A549 (cell line): Measurements from ENCODE around the gene ENGASE. TPM values are rescaled to one million over a fixed set of nuclear protein-coding genes. Genes with fewer than 3 reads are reported as not detected.

Experiments used
- ATAC-seq, 2 experiments: fragments of 200-7000 bp in 1 of 2; fragments of >200 bp in 1 of 2; cut with Nextera tagmentation in 1 of 2; cut with Tn5 transposase in 1 of 2; 3 replicates each; pipeline versions ENCODE4 v1.8.0 to v1.9.1; 2018 to 2020; ENCODE audit warnings: mild to moderate bottlenecking in 1 of 2, moderate library complexity in 1 of 2
- CTCF ChIA-PET: fragments of 300-600 bp; sonication (Branson Sonifier 250); formaldehyde crosslinking; extraction: SDS; loops from one replicate; lab custom pipeline; 2021; ENCODE audit warnings: antibody characterized with exemption, inconsistent platforms; lab: Yijun Ruan, JAX
- POLR2A ChIA-PET: fragments of 350-600 bp; formaldehyde crosslinking; extraction: SDS; loops from one replicate; lab custom pipeline; 2021; ENCODE audit warnings: antibody characterized with exemption, inconsistent platforms; lab: Yijun Ruan, JAX
- DNase-seq, 2 experiments: peaks; one replicate each; pipeline versions ENCODE4 v3.0.0 to v3.0.0-alpha.2; 2011 to 2016; ENCODE audit warnings: low read depth in 1 of 2, low spot score in 1 of 2
- FAIRE-seq: peaks from 2 replicates; lab custom pipeline; 2011; peaks lifted over from hg19 to GRCh38; lab: Jason Lieb, UNC
- H3K27ac ChIP-seq, 2 experiments: fragments of >200 bp; sonication (Bioruptor Twin); formaldehyde crosslinking; 3 replicates each; pipeline ENCODE4 v1.5.1; 2016 to 2017
- H3K4me1 ChIP-seq: fragments of >200 bp; sonication (Bioruptor Twin); formaldehyde crosslinking; 3 replicates; pipeline ENCODE4 v1.6.1; 2016
- H3K4me2 ChIP-seq: fragments of >200 bp; sonication (Bioruptor Twin); formaldehyde crosslinking; 3 replicates; pipeline ENCODE4 v1.6.1; 2016
- H3K4me3 ChIP-seq: fragments of >200 bp; sonication (Bioruptor Twin); formaldehyde crosslinking; 3 replicates; pipeline ENCODE4 v1.5.1; 2016
- H3K9me3 ChIP-seq: fragments of >200 bp; sonication (Bioruptor Twin); formaldehyde crosslinking; 3 replicates; pipeline ENCODE4 v1.6.1; 2016
- ATOH8 ChIP-seq: fragments of 250-450 bp; sonication (Bioruptor Pico); IDR thresholded peaks from 2 replicates; pipeline ENCODE4 v1.5.0; 2020; ENCODE audit warnings: low read depth, mild to moderate bottlenecking, moderate library complexity
- BHLHE40 ChIP-seq: IDR thresholded peaks from 2 replicates; pipeline ENCODE4 v1.6.1; 2012; ENCODE audit warnings: low read depth, low read length, inconsistent platforms
- CTCF ChIP-seq: fragments of >200 bp; sonication (Bioruptor Twin); formaldehyde crosslinking; IDR thresholded peaks from 3 replicates; pipeline ENCODE4 v1.5.1; 2016
- E2F6 ChIP-seq: IDR thresholded peaks from 2 replicates; pipeline ENCODE4 v1.6.1; 2012; ENCODE audit warnings: low read depth, borderline replicate concordance
- EHF ChIP-seq: fragments of 250-450 bp; sonication (Bioruptor Pico); IDR thresholded peaks from 2 replicates; pipeline ENCODE4 v1.5.0; 2020; ENCODE audit warnings: mild to moderate bottlenecking
- ESRRA ChIP-seq: fragments of 150-350 bp; IDR thresholded peaks from 2 replicates; pipeline ENCODE4 v1.6.1; 2014; ENCODE audit warnings: mild to moderate bottlenecking, low read length, borderline replicate concordance
- FOSB ChIP-seq: fragments of 250-450 bp; sonication (Bioruptor Pico); IDR thresholded peaks from 2 replicates; pipeline ENCODE4 v1.5.0; 2020; ENCODE audit warnings: mild to moderate bottlenecking, moderate library complexity
- GATA3 ChIP-seq: IDR thresholded peaks from 2 replicates; pipeline ENCODE4 v1.6.1; 2012; ENCODE audit warnings: borderline replicate concordance
- HEYL ChIP-seq: fragments of 250-450 bp; sonication (Bioruptor Pico); IDR thresholded peaks from 2 replicates; pipeline ENCODE4 v1.8.0; 2021; ENCODE audit warnings: mild to moderate bottlenecking, moderate library complexity
- HOXB13 ChIP-seq: fragments of 250-450 bp; sonication (Bioruptor Pico); IDR thresholded peaks from 2 replicates; pipeline ENCODE4 v1.5.0; 2020; ENCODE audit warnings: low read depth, mild to moderate bottlenecking, moderate library complexity
- KDM1A ChIP-seq: fragments of 200-600 bp; sonication (generic); IDR thresholded peaks from 2 replicates; pipeline ENCODE4 v1.6.1; 2016; ENCODE audit warnings: low read depth, mild to moderate bottlenecking
- KDM5A ChIP-seq: fragments of 200-600 bp; sonication (generic); IDR thresholded peaks from 2 replicates; pipeline ENCODE4 v1.6.1; 2016; ENCODE audit warnings: antibody characterized with exemption, mild to moderate bottlenecking
- MAFK ChIP-seq: fragments of 450-650 bp; IDR thresholded peaks from 2 replicates; pipeline ENCODE4 v1.6.1; 2014; ENCODE audit not compliant: partially characterized antibody
- NPAS2 ChIP-seq: fragments of 250-450 bp; sonication (Bioruptor Pico); IDR thresholded peaks from 2 replicates; pipeline ENCODE4 v1.8.0; 2022; ENCODE audit warnings: mild to moderate bottlenecking, moderate library complexity, borderline replicate concordance
- NR3C1 ChIP-seq: fragments of >200 bp; sonication (Bioruptor Twin); formaldehyde crosslinking; IDR thresholded peaks from 3 replicates; pipeline ENCODE4 v1.6.1; 2017
- POLR2A ChIP-seq: IDR thresholded peaks from 2 replicates; pipeline ENCODE4 v1.6.1; 2012; ENCODE audit warnings: mild to moderate bottlenecking, low read length
- POLR2AphosphoS2 ChIP-seq: conservative IDR thresholded peaks from 2 replicates; pipeline ENCODE4 v1.6.1; 2012; ENCODE audit warnings: low read length, improper control_type of control experiment, inconsistent platforms
- RAD21 ChIP-seq, 2 experiments: fragments of >200 bp in 1 of 2; sonication (Bioruptor Twin) in 1 of 2; formaldehyde crosslinking in 1 of 2; IDR thresholded peaks in 1 of 2; conservative IDR thresholded peaks in 1 of 2; 2 replicates in 1 of 2; 3 replicates in 1 of 2; pipeline ENCODE4 v1.6.1; 2012 to 2018; ENCODE audit warnings: inconsistent platforms in 1 of 2
- SMC3 ChIP-seq: fragments of >200 bp; sonication (Bioruptor Twin); formaldehyde crosslinking; IDR thresholded peaks from 3 replicates; pipeline ENCODE4 v1.6.1; 2018; ENCODE audit warnings: inconsistent platforms
- TFCP2L1 ChIP-seq: fragments of 250-450 bp; sonication (Bioruptor Pico); IDR thresholded peaks from 2 replicates; pipeline ENCODE4 v1.5.0; 2021; ENCODE audit warnings: mild to moderate bottlenecking
- USF2 ChIP-seq: fragments of 450-650 bp; IDR thresholded peaks from 2 replicates; pipeline ENCODE4 v1.6.1; 2014; ENCODE audit warnings: antibody characterized with exemption
- ZNF302 ChIP-seq: fragments of 250-450 bp; sonication (Bioruptor Pico); IDR thresholded peaks from 2 replicates; pipeline ENCODE4 v1.9.0; 2021; ENCODE audit warnings: inconsistent platforms, mild to moderate bottlenecking, moderate library complexity
- WGBS: methylation state at CpG from one replicate; pipeline ENCODE4 v1.1.6; 2017; ENCODE audit errors: missing lambda C conversion rate; 5-methylcytosine and 5-hydroxymethylcytosine counted together
- polyA plus RNA-seq, 4 experiments: library from polyadenylated mRNA; depleted of rRNA in 3 of 4; stranded (reverse); fragments of >200 nt; fragmentation: RNase III in 1 of 4; extraction: RNeasy Plus Mini Kit Qiagen cat#74134 plus additional on column Dnase treatment in 1 of 4; gene quantifications; 2 replicates in 3 of 4; 3 replicates in 1 of 4; pipeline ENCODE4 v1.2.3, GENCODE V29; 2011 to 2017

The ENGASE gene
- polyA plus RNA-seq, 2 of the 4 experiments (the other 2 are of a cell fraction) = 13.4 to 41.7 TPM

- ChIA-PET CTCF (interaction anchor here (0.7 to 18.2 kb wide), 27 partner anchors 9 to 360 kb away, joined by 3 to 376 read pairs (median 4); partner anchors contain the start of genes CANT1 and ENGASE), POLR2A (interaction anchor here (3.3 kb wide), 1 partner anchor 15 kb away, joined by 34 read pairs; no protein-coding TSS in a partner anchor)
- H3K4me2 ChIP-seq = no peak overlapping the region
- peak overlapping the region; percentile 29 to 70; a peak in 5 of 6 replicates for H3K27ac ChIP-seq
- H3K4me1 ChIP-seq = peaks cover 36% of the 10 kb centered on the region
- FAIRE-seq (peak; percentile 73), ATAC-seq (peak; percentile 49 to 84), DNase-seq (peak; percentile 77 to 93)
- H3K4me3 ChIP-seq = no peak overlapping the region
- H3K9me3 ChIP-seq = no peaks in the 10 kb centered on the region
- TF ChIP-seq CTCF = peak; percentile 91
- TF ChIP-seq SMC3 = peak; percentile 97
- no peak for TF ChIP-seq BHLHE40
- TF ChIP-seq NPAS2 = no peak
- peak; percentile 80 to 84 for TF ChIP-seq RAD21 (conservative IDR thresholded peaks at IDR 0.05 in 1 of 2, IDR thresholded peaks at IDR 0.05 in 1 of 2)
- 48% methylated on average over 13 of the region's 13 CpGs for WGBS
Measured at GRCh38 chr17:79042421-79043190, 32.0 kb upstream of the ENGASE start.

- CTCF ChIA-PET = interaction anchor here (1.1 to 11.9 kb wide), 11 partner anchors 9 to 349 kb away, joined by 4 to 289 read pairs (median 67); partner anchors contain the start of gene ENGASE
- 79% methylated on average over 10 of the region's 10 CpGs for WGBS
- FAIRE-seq (peak; percentile 32), DNase-seq (no peak), ATAC-seq (no peak)
- no peak overlapping the region for H3K4me2 ChIP-seq
- no peak overlapping the region for H3K27ac ChIP-seq
- no peak overlapping the region for H3K4me3 ChIP-seq
- no peaks in the 10 kb centered on the region for H3K9me3 ChIP-seq
- POLR2A ChIA-PET = no interaction called here
- TF ChIP-seq ZNF302 (CRISPR knock-in tag) (no peak), HEYL (CRISPR knock-in tag) (no peak), ESRRA (no peak), GATA3 (no peak), POLR2AphosphoS2 (no peak), KDM1A (no peak), EHF (no peak), NR3C1 (no peak), USF2 (no peak)
- H3K4me1 ChIP-seq = peaks cover 28% of the 10 kb centered on the region
Measured at GRCh38 chr17:79043191-79043930, 31.3 kb upstream of the ENGASE start.

- POLR2A ChIA-PET = no interaction called here
- ATAC-seq (no peak), FAIRE-seq (no peak), DNase-seq (no peak)
- Histone ChIP-seq H3K27ac (no peak overlapping the region), H3K4me2 (no peak overlapping the region), H3K9me3 (no peaks in the 10 kb centered on the region), H3K4me3 (no peak overlapping the region), H3K4me1 (peaks cover 23% of the 10 kb centered on the region)
- WGBS = 67% methylated on average over 9 of the region's 12 CpGs
- CTCF ChIA-PET = interaction anchor here (1.1 to 11.9 kb wide), 13 partner anchors 9 to 357 kb away, joined by 4 to 289 read pairs (median 48); partner anchors contain the start of gene ENGASE
- TF ChIP-seq FOSB (CRISPR knock-in tag) (no peak), BHLHE40 (no peak), POLR2A (no peak), HOXB13 (CRISPR knock-in tag) (no peak), ATOH8 (CRISPR knock-in tag) (no peak), ESRRA (no peak), TFCP2L1 (CRISPR knock-in tag) (no peak), MAFK (no peak), NPAS2 (no peak), E2F6 (no peak), KDM5A (no peak), KDM1A (no peak)
Measured at GRCh38 chr17:79043931-79044320, 30.7 kb upstream of the ENGASE start.
